ENCODE results near the gene ABCA3. TPM values are rescaled to one million over a fixed set of nuclear protein-coding genes. Genes with fewer than 3 reads are reported as not detected.

Gene ABCA3
- total RNA-seq, 2 donors from 2014 or later, result 8.2 to 24.7 TPM

DNA sequence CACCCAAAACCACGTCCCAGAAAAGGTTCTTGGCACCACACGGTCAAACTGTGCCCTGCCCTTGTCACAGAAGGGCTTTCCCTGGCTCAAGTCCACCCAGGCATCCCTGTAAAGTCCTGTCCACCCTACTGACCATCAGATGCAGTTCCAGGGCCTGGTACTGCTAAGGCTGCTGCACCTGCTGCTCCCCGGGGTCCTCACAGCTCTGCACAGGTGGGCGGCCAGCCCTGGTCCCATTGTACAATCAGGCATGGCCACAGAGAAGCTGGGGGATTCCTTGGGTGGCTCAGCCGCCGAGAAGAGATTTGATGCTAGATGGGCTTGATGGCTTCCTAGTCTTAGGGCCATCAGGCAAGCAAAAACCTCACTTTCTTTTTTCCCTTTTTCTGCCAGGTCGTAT lies 15.3 kb downstream of the ABCA3 start:
- intact Hi-C loops (cut with DNase I), result no loop called here
- no peaks in the 10 kb centered on the region for H3K4me1 ChIP-seq (replicated peaks)
- TF ChIP-seq POLR2AphosphoS5 (IDR thresholded peaks at IDR 0.05) (no peak), POLR2A (IDR thresholded peaks at IDR 0.05) (no peak)
- TF ChIP-seq, protein P1, sequence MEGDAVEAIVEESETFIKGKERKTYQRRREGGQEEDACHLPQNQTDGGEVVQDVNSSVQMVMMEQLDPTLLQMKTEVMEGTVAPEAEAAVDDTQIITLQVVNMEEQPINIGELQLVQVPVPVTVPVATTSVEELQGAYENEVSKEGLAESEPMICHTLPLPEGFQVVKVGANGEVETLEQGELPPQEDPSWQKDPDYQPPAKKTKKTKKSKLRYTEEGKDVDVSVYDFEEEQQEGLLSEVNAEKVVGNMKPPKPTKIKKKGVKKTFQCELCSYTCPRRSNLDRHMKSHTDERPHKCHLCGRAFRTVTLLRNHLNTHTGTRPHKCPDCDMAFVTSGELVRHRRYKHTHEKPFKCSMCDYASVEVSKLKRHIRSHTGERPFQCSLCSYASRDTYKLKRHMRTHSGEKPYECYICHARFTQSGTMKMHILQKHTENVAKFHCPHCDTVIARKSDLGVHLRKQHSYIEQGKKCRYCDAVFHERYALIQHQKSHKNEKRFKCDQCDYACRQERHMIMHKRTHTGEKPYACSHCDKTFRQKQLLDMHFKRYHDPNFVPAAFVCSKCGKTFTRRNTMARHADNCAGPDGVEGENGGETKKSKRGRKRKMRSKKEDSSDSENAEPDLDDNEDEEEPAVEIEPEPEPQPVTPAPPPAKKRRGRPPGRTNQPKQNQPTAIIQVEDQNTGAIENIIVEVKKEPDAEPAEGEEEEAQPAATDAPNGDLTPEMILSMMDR (IDR thresholded peaks at IDR 0.05), result no peak
- no peak for DNase-seq (ENCODE audit: low spot score)
- no peaks in the 10 kb centered on the region for H3K27me3 ChIP-seq (replicated peaks; ENCODE audit: insufficient read depth)
- H3K9me3 ChIP-seq, result no peaks in the 10 kb centered on the region
- no peak overlapping the region for H3K4me3 ChIP-seq
- WGBS, result 84% methylated on average over 7 of the region's 7 CpGs
- H3K27ac ChIP-seq, result no peak overlapping the region
- no peaks in the 10 kb centered on the region for H3K36me3 ChIP-seq

DNA sequence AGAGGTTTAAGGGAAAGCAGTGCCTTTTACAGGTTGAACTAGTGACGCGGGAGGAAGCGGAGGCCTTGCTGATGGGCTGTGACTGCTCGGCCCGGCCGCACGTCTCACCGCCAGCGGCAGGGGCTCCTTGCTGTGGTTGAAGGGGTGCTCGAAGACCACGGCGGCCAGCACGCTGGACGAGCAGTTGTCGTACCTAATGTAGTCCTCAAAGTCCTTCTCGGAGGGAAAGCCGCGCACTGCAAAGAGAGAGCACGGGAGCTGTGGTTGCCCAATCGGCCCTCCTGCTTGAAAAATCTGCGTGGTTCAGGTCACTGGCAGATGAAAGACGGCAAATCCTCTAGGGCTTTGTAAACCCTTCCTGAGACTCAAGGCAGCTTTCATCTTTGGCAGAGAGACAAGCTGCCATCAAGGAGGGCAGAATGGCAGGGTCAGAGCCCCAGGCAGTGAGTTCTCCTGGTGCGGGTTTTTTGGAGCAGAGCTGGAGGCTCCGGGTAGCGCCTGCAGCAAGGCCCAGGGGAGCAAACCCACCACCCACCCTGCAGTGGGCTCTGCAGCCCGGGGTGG lies 16.1 kb downstream of the ABCA3 start:
- 83% methylated on average over 25 of the region's 26 CpGs for WGBS
- Histone ChIP-seq H3K4me1 (replicated peaks) (no peaks in the 10 kb centered on the region), H3K9me3 (no peaks in the 10 kb centered on the region), H3K27ac (no peak overlapping the region), H3K36me3 (no peaks in the 10 kb centered on the region), H3K27me3 (replicated peaks; ENCODE audit: insufficient read depth) (no peaks in the 10 kb centered on the region), H3K4me3 (no peak overlapping the region)
- TF ChIP-seq, protein P1 (IDR thresholded peaks at IDR 0.05), result no peak
- no peak for TF ChIP-seq POLR2AphosphoS5 (IDR thresholded peaks at IDR 0.05)
- TF ChIP-seq POLR2A (IDR thresholded peaks at IDR 0.05), result no peak
- intact Hi-C loops (cut with DNase I), result no loop called here
- no peak for DNase-seq (ENCODE audit: low spot score)

DNA sequence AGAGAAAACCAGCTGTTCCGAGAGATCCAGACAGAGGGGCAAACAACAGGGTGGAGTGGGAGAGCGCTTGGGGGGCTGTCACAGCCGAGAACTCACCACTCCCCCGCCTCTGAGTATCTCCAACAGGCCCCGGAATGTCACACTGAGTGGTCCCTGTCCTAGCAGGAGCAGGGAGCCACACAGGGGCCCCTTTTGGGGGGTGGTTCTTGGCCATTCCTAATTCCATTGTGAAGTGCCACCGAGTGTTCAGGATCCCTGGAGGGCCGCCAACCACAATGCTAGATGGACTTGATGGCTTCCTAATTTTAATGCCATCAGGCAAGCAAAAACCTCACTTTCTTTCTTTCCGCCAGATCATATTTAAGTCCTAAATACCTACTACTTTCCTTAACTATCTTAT lies 16.8 kb downstream of the ABCA3 start:
- WGBS, result 81% methylated on average over 8 of the region's 8 CpGs
- Histone ChIP-seq H3K36me3 (no peaks in the 10 kb centered on the region), H3K9me3 (no peaks in the 10 kb centered on the region), H3K27ac (no peak overlapping the region), H3K27me3 (replicated peaks; ENCODE audit: insufficient read depth) (no peaks in the 10 kb centered on the region), H3K4me1 (replicated peaks) (no peaks in the 10 kb centered on the region), H3K4me3 (no peak overlapping the region)
- intact Hi-C loops (cut with DNase I), result no loop called here
- DNase-seq (ENCODE audit: low spot score), result no peak
- TF ChIP-seq, protein P1 (IDR thresholded peaks at IDR 0.05), result no peak
- no peak for TF ChIP-seq POLR2A (IDR thresholded peaks at IDR 0.05)
- TF ChIP-seq POLR2AphosphoS5 (IDR thresholded peaks at IDR 0.05), result no peak

DNA sequence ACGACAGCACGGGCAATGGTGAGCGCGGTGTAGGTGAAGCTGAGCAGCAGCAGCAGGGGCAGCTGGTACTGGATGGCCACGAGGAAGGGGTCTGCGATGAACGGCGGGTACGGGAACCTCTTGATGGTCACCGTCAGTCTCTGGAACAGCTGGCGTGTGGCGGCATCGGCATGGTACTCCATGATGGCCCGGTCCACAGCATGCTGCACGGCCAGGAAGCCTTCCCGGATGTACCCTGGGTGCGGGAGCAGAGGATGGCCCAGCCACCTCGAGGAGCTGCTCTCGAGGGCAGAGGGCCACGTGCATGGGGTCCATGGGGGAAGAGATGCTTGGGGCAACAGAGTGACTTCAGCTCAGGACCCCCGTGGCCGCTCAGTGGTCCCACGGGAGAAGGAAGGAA lies 20.9 kb downstream of the ABCA3 start:
- H3K4me3 ChIP-seq, result no peak overlapping the region
- H3K27ac ChIP-seq, result no peak overlapping the region
- intact Hi-C loops (cut with DNase I), result no loop called here
- H3K4me1 ChIP-seq (replicated peaks), result no peaks in the 10 kb centered on the region
- H3K9me3 ChIP-seq, result no peaks in the 10 kb centered on the region
- no peak for DNase-seq (ENCODE audit: low spot score)
- no peaks in the 10 kb centered on the region for H3K36me3 ChIP-seq
- H3K27me3 ChIP-seq (replicated peaks; ENCODE audit: insufficient read depth), result no peaks in the 10 kb centered on the region
- WGBS, result 94% methylated on average over 23 of the region's 23 CpGs
- no peak for TF ChIP-seq POLR2AphosphoS5 (IDR thresholded peaks at IDR 0.05)
- no peak for TF ChIP-seq POLR2A (IDR thresholded peaks at IDR 0.05)
- TF ChIP-seq, protein P1 (IDR thresholded peaks at IDR 0.05), result no peak

DNA sequence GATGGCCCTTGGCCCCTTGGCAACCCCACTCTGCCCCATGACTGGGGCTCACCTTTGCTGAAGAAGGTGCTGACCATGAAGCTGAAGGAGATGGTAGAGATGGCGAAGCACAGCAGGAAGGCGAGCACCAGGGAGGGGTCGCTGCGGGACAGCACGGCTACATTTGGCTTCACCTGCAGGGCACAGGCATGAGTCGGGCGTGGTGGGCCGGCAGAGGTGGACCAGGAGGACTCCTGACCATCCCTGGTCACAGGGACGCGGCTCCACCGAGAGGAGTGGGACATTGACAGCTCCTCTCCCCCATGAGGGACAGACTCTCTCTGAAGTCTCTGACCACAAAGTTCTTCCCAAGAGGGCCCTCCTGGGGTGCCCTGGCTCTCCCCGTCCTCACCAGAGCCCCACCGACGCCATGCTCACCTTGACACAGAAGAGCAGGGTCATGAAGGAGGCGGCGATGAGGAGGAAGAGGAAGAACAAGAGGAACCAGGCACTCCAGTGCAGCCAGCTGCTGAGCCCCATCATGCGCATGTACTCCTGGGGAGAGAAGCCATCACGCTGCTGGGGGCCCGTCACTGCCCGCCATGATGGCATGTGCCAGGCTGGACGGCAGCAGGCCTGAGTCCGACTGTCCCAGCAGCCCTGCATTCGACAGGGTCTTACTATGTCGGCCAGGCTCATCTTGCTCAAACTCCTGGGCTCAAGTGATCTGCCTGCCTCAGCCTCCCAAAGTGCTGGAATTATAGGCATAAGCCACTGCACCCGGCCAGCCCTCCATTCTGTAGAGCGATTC lies 23.1 kb downstream of the ABCA3 start:
- intact Hi-C loops (cut with DNase I), result no loop called here
- H3K27me3 ChIP-seq (replicated peaks; ENCODE audit: insufficient read depth), result no peaks in the 10 kb centered on the region
- no peaks in the 10 kb centered on the region for H3K9me3 ChIP-seq
- H3K27ac ChIP-seq, result no peak overlapping the region
- TF ChIP-seq POLR2A (IDR thresholded peaks at IDR 0.05), result no peak
- no peak for TF ChIP-seq POLR2AphosphoS5 (IDR thresholded peaks at IDR 0.05)
- TF ChIP-seq, protein P1 (IDR thresholded peaks at IDR 0.05), result no peak
- H3K4me3 ChIP-seq, result no peak overlapping the region
- H3K36me3 ChIP-seq, result no peaks in the 10 kb centered on the region
- DNase-seq (ENCODE audit: low spot score), result no peak
- WGBS, result 93% methylated on average over 26 of the region's 26 CpGs
- no peaks in the 10 kb centered on the region for H3K4me1 ChIP-seq (replicated peaks)

Data from prostate gland (tissue), 2 donors.